BLaER1 treated with 17β-estradiol and CSF1 and Interleukin-3, amounts not matched to agents 10 nM and 100 nM (cell line): ENCODE results near the gene GALNT18.

ENCODE experiments used
- H3K27ac ChIP-seq, 11 experiments: shearing (Covaris generic); formaldehyde crosslinking; 2 replicates each; pipeline ENCODE4 v1.8.1; 2022
- H3K27me3 ChIP-seq, 11 experiments: shearing (Covaris generic); formaldehyde crosslinking; 2 replicates each; pipeline ENCODE4 v1.8.1; 2022
- H3K36me3 ChIP-seq, 11 experiments: shearing (Covaris generic); formaldehyde crosslinking; 2 replicates each; pipeline ENCODE4 v1.8.1; 2022
- H3K4me1 ChIP-seq, 10 experiments: shearing (Covaris generic); formaldehyde crosslinking; 2 replicates each; pipeline ENCODE4 v1.8.1; 2022
- H3K4me2 ChIP-seq, 11 experiments: shearing (Covaris generic); formaldehyde crosslinking; 2 replicates each; pipeline ENCODE4 v1.8.1; 2022
- H3K4me3 ChIP-seq, 10 experiments: shearing (Covaris generic); formaldehyde crosslinking; 2 replicates each; pipeline ENCODE4 v1.8.1; 2022
- H3K9ac ChIP-seq, 11 experiments: shearing (Covaris generic); formaldehyde crosslinking; 2 replicates each; pipeline ENCODE4 v1.8.1; 2022
- H3K9me3 ChIP-seq, 11 experiments: shearing (Covaris generic); formaldehyde crosslinking; replicated peaks in 1 of 11; 2 replicates each; pipeline ENCODE4 v1.8.1; 2022
- H4K20me1 ChIP-seq, 11 experiments: shearing (Covaris generic); formaldehyde crosslinking; 2 replicates each; pipeline ENCODE4 v1.8.1; 2022
- Cebpa-rat ChIP-seq, 11 experiments: shearing (Covaris generic); IDR thresholded peaks; 2 replicates each; pipeline ENCODE4 v1.8.1; 2022

GALNT18 gene

GRCh38 chr11:11467312-11467711 is 154.5 kb downstream of the GALNT18 start:
- H3K9ac ChIP-seq, result no peak overlapping the region
- TF ChIP-seq Cebpa-rat (IDR thresholded peaks at IDR 0.05), result no peak
- H3K4me3 ChIP-seq, result no peak overlapping the region
- H3K9me3 ChIP-seq, result no peaks in the 10 kb centered on the region
- H3K27ac ChIP-seq, result no peak overlapping the region
- peaks cover 0 to 5% (median 0%) of the 10 kb centered on the region in 11 experiments; a peak in 3 of 22 replicates for H4K20me1 ChIP-seq
- H3K36me3 ChIP-seq, result no peaks in the 10 kb centered on the region
- H3K27me3 ChIP-seq, result peaks cover 0 to 11% (median 0%) of the 10 kb centered on the region in 11 experiments; a peak in 3 of 22 replicates
- H3K4me1 ChIP-seq, result peaks cover 0 to 16% (median 9%) of the 10 kb centered on the region in 10 experiments; a peak in 12 of 20 replicates
- H3K4me2 ChIP-seq, result no peak overlapping the region

- Histone ChIP-seq H3K36me3 (no peaks in the 10 kb centered on the region), H3K4me3 (no peak overlapping the region), H3K4me2 (peak overlapping the region in 2 of 11 experiments; percentile 24 to 35; a peak in 1 of 22 replicates), H4K20me1 (peaks cover 0 to 5% (median 0%) of the 10 kb centered on the region in 11 experiments; a peak in 4 of 22 replicates), H3K27ac (no peak overlapping the region), H3K9me3 (no peaks in the 10 kb centered on the region), H3K9ac (no peak overlapping the region), H3K27me3 (peaks cover 0 to 11% (median 0%) of the 10 kb centered on the region in 11 experiments; a peak in 3 of 22 replicates), H3K4me1 (peaks cover 0 to 16% (median 9%) of the 10 kb centered on the region in 10 experiments; a peak in 11 of 20 replicates)
- TF ChIP-seq Cebpa-rat (IDR thresholded peaks at IDR 0.05), result no peak
These were observed 157.2 kb downstream of the GALNT18 start for GRCh38 chr11:11464555-11464954.

DNA sequence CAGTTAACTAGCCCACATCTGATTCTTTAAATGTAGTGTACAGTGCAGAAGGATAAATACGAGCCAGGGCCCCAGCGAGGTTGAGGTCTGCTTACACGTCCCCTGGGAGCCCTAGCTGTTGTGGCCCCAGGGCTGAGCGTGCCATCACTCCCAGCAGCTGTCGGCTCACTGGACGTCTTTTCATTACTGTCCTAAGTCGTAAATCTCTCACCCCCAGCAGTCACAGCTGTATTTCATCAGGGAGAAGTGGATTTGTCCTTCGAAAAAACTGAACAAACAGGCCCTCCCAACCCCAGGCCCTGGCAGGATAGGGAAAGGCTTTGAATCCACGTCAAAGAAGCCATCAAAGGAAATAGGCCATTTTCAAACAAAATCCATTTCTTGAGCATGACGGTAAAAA is 158.4 kb downstream of the GALNT18 start:
- Histone ChIP-seq H3K27ac (no peak overlapping the region), H3K36me3 (no peaks in the 10 kb centered on the region), H3K9ac (no peak overlapping the region), H4K20me1 (peaks cover 0 to 5% (median 0%) of the 10 kb centered on the region in 11 experiments; a peak in 4 of 22 replicates), H3K27me3 (peaks cover 0 to 11% (median 0%) of the 10 kb centered on the region in 11 experiments; a peak in 2 of 22 replicates), H3K4me2 (peak overlapping the region in 7 of 11 experiments; percentile 14 to 46 (median 35); a peak in 9 of 22 replicates), H3K4me3 (no peak overlapping the region), H3K9me3 (no peaks in the 10 kb centered on the region), H3K4me1 (peaks cover 0 to 16% (median 9%) of the 10 kb centered on the region in 10 experiments; a peak in 11 of 20 replicates)
- TF ChIP-seq Cebpa-rat (IDR thresholded peaks at IDR 0.05), result no peak

DNA sequence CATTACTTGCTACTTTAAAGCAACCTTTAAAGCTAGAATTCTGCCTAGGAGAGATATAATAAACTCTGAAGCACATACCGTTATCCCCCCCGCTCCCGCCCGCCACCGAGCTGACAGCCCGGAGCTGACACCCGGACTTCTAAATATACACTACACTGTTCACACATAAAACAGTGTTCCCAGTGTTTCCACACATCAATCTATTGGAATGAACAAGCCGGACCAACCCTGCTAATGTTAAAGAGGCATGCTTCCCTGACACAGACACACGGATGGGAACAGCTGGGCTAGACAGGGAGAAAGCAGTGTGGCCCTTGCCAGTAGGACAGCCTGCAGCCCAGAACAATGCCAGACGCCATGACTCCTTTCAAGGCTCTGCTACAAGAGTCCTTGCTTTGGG is 160.3 kb downstream of the GALNT18 start:
- Histone ChIP-seq H3K4me1 (peaks cover 0 to 16% (median 9%) of the 10 kb centered on the region in 10 experiments; a peak in 11 of 20 replicates), H3K27me3 (peaks cover 0 to 11% (median 0%) of the 10 kb centered on the region in 11 experiments; a peak in 2 of 22 replicates), H4K20me1 (no peaks in the 10 kb centered on the region; a peak in 3 of 22 replicates), H3K36me3 (no peaks in the 10 kb centered on the region), H3K9ac (no peak overlapping the region), H3K27ac (no peak overlapping the region), H3K4me2 (no peak overlapping the region), H3K4me3 (no peak overlapping the region), H3K9me3 (no peaks in the 10 kb centered on the region)
- no peak for TF ChIP-seq Cebpa-rat (IDR thresholded peaks at IDR 0.05)

DNA sequence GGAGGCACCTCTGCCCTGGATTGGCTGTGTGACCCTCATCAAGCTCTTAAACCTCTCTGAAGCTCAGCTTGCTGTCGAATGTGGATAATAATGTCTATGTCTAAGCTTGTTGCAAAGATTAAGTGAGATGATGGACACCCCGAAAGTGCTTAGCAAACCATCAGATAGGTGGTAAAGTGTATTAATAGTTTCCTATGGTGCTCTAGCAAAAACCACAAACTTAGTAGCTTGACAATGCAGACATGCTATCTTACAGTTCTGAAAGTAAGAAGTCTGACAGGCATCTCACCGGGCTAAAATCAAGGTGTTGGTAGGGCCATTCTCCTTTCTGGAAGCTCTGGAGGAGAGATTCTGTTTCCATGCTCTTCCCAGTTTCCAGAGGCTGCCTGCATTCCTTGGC is 162.2 kb downstream of the GALNT18 start:
- Histone ChIP-seq H3K9ac (no peak overlapping the region), H3K4me3 (no peak overlapping the region), H3K4me1 (peaks cover 0 to 16% (median 9%) of the 10 kb centered on the region in 10 experiments; a peak in 11 of 20 replicates), H3K27ac (no peak overlapping the region), H3K27me3 (peaks cover 0 to 11% (median 0%) of the 10 kb centered on the region in 11 experiments; a peak in 2 of 22 replicates), H3K36me3 (no peaks in the 10 kb centered on the region), H3K9me3 (no peaks in the 10 kb centered on the region), H4K20me1 (no peaks in the 10 kb centered on the region; a peak in 3 of 22 replicates), H3K4me2 (no peak overlapping the region)
- no peak for TF ChIP-seq Cebpa-rat (IDR thresholded peaks at IDR 0.05)

- TF ChIP-seq Cebpa-rat (IDR thresholded peaks at IDR 0.05), result no peak
- Histone ChIP-seq H3K4me1 (peaks cover 0 to 9% (median 6%) of the 10 kb centered on the region in 10 experiments; a peak in 11 of 20 replicates), H3K9me3 (no peaks in the 10 kb centered on the region), H3K36me3 (no peaks in the 10 kb centered on the region), H3K27me3 (peaks cover 0 to 8% (median 0%) of the 10 kb centered on the region in 11 experiments; a peak in 2 of 22 replicates), H3K4me3 (no peak overlapping the region), H3K4me2 (no peak overlapping the region), H3K27ac (no peak overlapping the region), H4K20me1 (no peaks in the 10 kb centered on the region; a peak in 3 of 22 replicates), H3K9ac (no peak overlapping the region)
These were observed 163.3 kb downstream of the GALNT18 start for GRCh38 chr11:11458485-11458884.

GRCh38 chr11:11458001-11458400 is 163.8 kb downstream of the GALNT18 start:
- H3K27ac ChIP-seq, result no peak overlapping the region
- H3K9me3 ChIP-seq, result no peaks in the 10 kb centered on the region
- H4K20me1 ChIP-seq, result no peaks in the 10 kb centered on the region; a peak in 3 of 22 replicates
- no peak overlapping the region for H3K9ac ChIP-seq
- H3K4me3 ChIP-seq, result no peak overlapping the region
- H3K4me2 ChIP-seq, result no peak overlapping the region
- no peaks in the 10 kb centered on the region for H3K36me3 ChIP-seq
- H3K4me1 ChIP-seq, result peaks cover 0 to 4% (median 1%) of the 10 kb centered on the region in 10 experiments; a peak in 9 of 20 replicates
- no peak for TF ChIP-seq Cebpa-rat (IDR thresholded peaks at IDR 0.05)
- peaks cover 0 to 4% (median 0%) of the 10 kb centered on the region in 11 experiments; a peak in 1 of 22 replicates for H3K27me3 ChIP-seq

DNA sequence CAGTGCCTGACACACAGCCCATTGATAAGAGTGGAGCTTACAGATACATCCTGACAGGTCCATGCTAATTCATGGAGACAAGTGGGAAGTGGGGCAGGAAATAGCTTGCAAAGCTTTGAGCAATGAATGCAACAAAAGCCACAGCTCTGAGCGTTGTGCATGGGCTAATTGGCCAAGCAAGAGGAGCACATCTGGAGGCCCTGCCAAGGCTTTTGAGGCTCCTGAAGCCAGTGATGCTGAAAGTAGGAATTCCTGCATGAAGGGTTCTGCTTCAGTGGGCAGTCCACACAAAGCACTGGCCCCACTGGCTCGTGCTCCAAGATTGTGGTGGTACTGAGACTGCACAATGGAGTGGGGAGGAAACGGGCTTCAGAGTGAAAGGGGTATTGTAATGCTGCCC is 164.9 kb downstream of the GALNT18 start:
- Histone ChIP-seq H4K20me1 (no peaks in the 10 kb centered on the region; a peak in 2 of 22 replicates), H3K27me3 (no peaks in the 10 kb centered on the region), H3K9me3 (no peaks in the 10 kb centered on the region), H3K27ac (no peak overlapping the region), H3K4me2 (no peak overlapping the region), H3K4me1 (no peaks in the 10 kb centered on the region), H3K36me3 (no peaks in the 10 kb centered on the region), H3K9ac (no peak overlapping the region), H3K4me3 (no peak overlapping the region)
- no peak for TF ChIP-seq Cebpa-rat (IDR thresholded peaks at IDR 0.05)

GRCh38 chr11:11454671-11455223 is 167.1 kb downstream of the GALNT18 start:
- no peak overlapping the region for H3K27ac ChIP-seq
- H3K36me3 ChIP-seq, result no peaks in the 10 kb centered on the region
- H3K4me3 ChIP-seq, result no peak overlapping the region
- no peak for TF ChIP-seq Cebpa-rat (IDR thresholded peaks at IDR 0.05)
- H4K20me1 ChIP-seq, result no peaks in the 10 kb centered on the region
- no peak overlapping the region for H3K4me2 ChIP-seq
- H3K9me3 ChIP-seq, result no peaks in the 10 kb centered on the region
- no peak overlapping the region for H3K9ac ChIP-seq
- no peaks in the 10 kb centered on the region for H3K4me1 ChIP-seq
- H3K27me3 ChIP-seq, result no peaks in the 10 kb centered on the region
